Bronchial epithelial cell (primary cell): Measurements from ENCODE around the gene CCDC187. TPM values are rescaled to one million over a fixed set of nuclear protein-coding genes. Genes with fewer than 3 reads are reported as not detected.

Source experiments
- DNase-seq: peaks from one replicate; pipeline ENCODE4 v3.0.0-alpha.2; 2010; ENCODE audit warnings: low read depth
- FAIRE-seq: peaks from 2 replicates; lab custom pipeline; 2011; peaks lifted over from hg19 to GRCh38; lab: Jason Lieb, UNC
- H3K27me3 ChIP-seq: 2 replicates; pipeline ENCODE4 v1.5.1; 2011; ENCODE audit warnings: low read length; ENCODE audit not compliant: control insufficient read depth, insufficient read depth
- H3K36me3 ChIP-seq: 2 replicates; pipeline ENCODE4 v1.5.1; 2011; ENCODE audit warnings: low read length; ENCODE audit not compliant: control insufficient read depth, insufficient read depth
- H3K4me3 ChIP-seq: 2 replicates; pipeline ENCODE4 v1.5.1; 2011; ENCODE audit warnings: mild to moderate bottlenecking, low read depth, low read length, control low read depth
- CTCF ChIP-seq: IDR thresholded peaks from 2 replicates; pipeline ENCODE4 v1.5.1; 2011; ENCODE audit warnings: mild to moderate bottlenecking, moderate library complexity, low read length, control low read depth, inconsistent platforms; ENCODE audit not compliant: insufficient read depth, severe bottlenecking
- total RNA-seq: library from RNA; depleted of rRNA; stranded (reverse); fragments of >200 nt; gene quantifications from 2 replicates; pipeline ENCODE4 v1.2.1, GENCODE V29; 2014

The CCDC187 gene
- total RNA-seq, 1 donor from 2014 or later = not detected

- no peak for TF ChIP-seq CTCF
- no peak overlapping the region for H3K4me3 ChIP-seq
- H3K27me3 ChIP-seq = peaks cover 46% of the 10 kb centered on the region
- FAIRE-seq (no peak), DNase-seq (no peak)
- H3K36me3 ChIP-seq = peaks cover 1% of the 10 kb centered on the region
These were observed 99.6 kb downstream of the CCDC187 start for GRCh38 chr9:136204145-136204805.

GRCh38 chr9:136203408-136204144, 100.3 kb downstream of the CCDC187 start:
- no peaks in the 10 kb centered on the region for H3K36me3 ChIP-seq
- no peak overlapping the region for H3K4me3 ChIP-seq
- no peak for DNase-seq
- TF ChIP-seq CTCF = no peak
- peaks cover 47% of the 10 kb centered on the region for H3K27me3 ChIP-seq
- no peak for FAIRE-seq

GRCh38 chr9:136202454-136203407, 101.2 kb downstream of the CCDC187 start:
- H3K36me3 ChIP-seq = no peaks in the 10 kb centered on the region
- H3K27me3 ChIP-seq = peaks cover 54% of the 10 kb centered on the region
- H3K4me3 ChIP-seq = no peak overlapping the region
- no peak for TF ChIP-seq CTCF
- DNase-seq = no peak
- FAIRE-seq = no peak

GRCh38 chr9:136201609-136202453, 102.1 kb downstream of the CCDC187 start:
- TF ChIP-seq CTCF = no peak
- no peak for DNase-seq
- no peaks in the 10 kb centered on the region for H3K36me3 ChIP-seq
- no peak for FAIRE-seq
- H3K4me3 ChIP-seq = no peak overlapping the region
- H3K27me3 ChIP-seq = peaks cover 62% of the 10 kb centered on the region

GRCh38 chr9:136201174-136201573, 102.7 kb downstream of the CCDC187 start:
- DNase-seq (no peak), FAIRE-seq (no peak)
- no peak for TF ChIP-seq CTCF
- no peaks in the 10 kb centered on the region for H3K36me3 ChIP-seq
- peaks cover 67% of the 10 kb centered on the region for H3K27me3 ChIP-seq
- H3K4me3 ChIP-seq = no peak overlapping the region
